Colonic mucosa (tissue), 4 donors: ENCODE data around the gene SCRT2. TPM values are rescaled to one million over a fixed set of nuclear protein-coding genes. Genes with fewer than 3 reads are reported as not detected.

Experiments
- DNase-seq: peaks from one replicate; pipeline ENCODE4 v3.0.0-alpha.2; 2020
- H3K27ac ChIP-seq: fragments of 200-600 bp; one replicate; pipeline ENCODE4 v1.8.0; 2021
- H3K27me3 ChIP-seq: fragments of 200-600 bp; one replicate; pipeline ENCODE4 v1.8.0; 2021
- H3K36me3 ChIP-seq: fragments of 200-600 bp; one replicate; pipeline ENCODE4 v1.8.0; 2021
- H3K4me1 ChIP-seq: fragments of 200-600 bp; one replicate; pipeline ENCODE4 v1.8.0; 2021; ENCODE audit warnings: mild to moderate bottlenecking
- H3K4me3 ChIP-seq: fragments of 200-600 bp; one replicate; pipeline ENCODE4 v1.8.0; 2021
- H3K9ac ChIP-seq, 2 donors: one replicate each; pipeline ENCODE4 v1.7.0; 2013; ENCODE audit warnings: control low read depth in 2 of 2, low read depth in 2 of 2, low read length in 2 of 2
- H3K9me3 ChIP-seq: fragments of 200-600 bp; one replicate; pipeline ENCODE4 v1.8.0; 2021
- CTCF ChIP-seq: fragments of 200-600 bp; IDR thresholded peaks from one replicate; pipeline ENCODE4 v1.8.0; 2022; ENCODE audit warnings: antibody characterized with exemption, mild to moderate bottlenecking
- intact Hi-C: fragments of 100-400 bp; cut with DNase I; formaldehyde crosslinking; loops from one replicate; pipeline ENCODE4 v1.14.1; 2022
- total RNA-seq, 2 donors: library from RNA; stranded (reverse); fragmentation: NEBNext Ultra II Directional in 1 of 2; extraction: Animal tissue kit (Norgen Biotek cat#: 25700) in 1 of 2; gene quantifications; one replicate each; pipeline ENCODE4 v1.2.1, GENCODE V29; 2021
- donor health status: healthy.
- donor health status: DM: no; HTN: no; CAD: no.
- donor health status: DM: no; HTN: no; CAD: no.

The SCRT2 gene
- total RNA-seq, 2 donors from 2014 or later: not detected

- H3K4me1 ChIP-seq: no peaks in the 10 kb centered on the region
- H3K27me3 ChIP-seq: no peaks in the 10 kb centered on the region
- no peak overlapping the region for H3K27ac ChIP-seq
- no peak overlapping the region for H3K4me3 ChIP-seq
- intact Hi-C loops: no loop called here
- TF ChIP-seq CTCF: no peak
- H3K36me3 ChIP-seq: no peaks in the 10 kb centered on the region
- no peak for DNase-seq
- no peak overlapping the region for H3K9ac ChIP-seq
- H3K9me3 ChIP-seq: no peaks in the 10 kb centered on the region
Observed at GRCh38 chr20:719816-720215, 44.2 kb upstream of the SCRT2 start.

- Histone ChIP-seq H3K4me3 (no peak overlapping the region), H3K9me3 (no peaks in the 10 kb centered on the region), H3K9ac (no peak overlapping the region), H3K4me1 (no peaks in the 10 kb centered on the region), H3K27me3 (no peaks in the 10 kb centered on the region), H3K36me3 (no peaks in the 10 kb centered on the region), H3K27ac (no peak overlapping the region)
- intact Hi-C loops: no loop called here
- no peak for TF ChIP-seq CTCF
- DNase-seq: no peak
Observed at GRCh38 chr20:719068-719467, 43.5 kb upstream of the SCRT2 start.

- no peaks in the 10 kb centered on the region for H3K27me3 ChIP-seq
- H3K9me3 ChIP-seq: no peaks in the 10 kb centered on the region
- H3K4me3 ChIP-seq: no peak overlapping the region
- intact Hi-C loops: no loop called here
- no peak for TF ChIP-seq CTCF
- H3K9ac ChIP-seq: no peak overlapping the region
- no peak for DNase-seq
- H3K27ac ChIP-seq: no peak overlapping the region
- no peaks in the 10 kb centered on the region for H3K4me1 ChIP-seq
- H3K36me3 ChIP-seq: no peaks in the 10 kb centered on the region
Observed at GRCh38 chr20:717832-718231, 42.2 kb upstream of the SCRT2 start.

- Histone ChIP-seq H3K9me3 (no peaks in the 10 kb centered on the region), H3K4me1 (no peaks in the 10 kb centered on the region), H3K27me3 (no peaks in the 10 kb centered on the region), H3K27ac (no peak overlapping the region), H3K36me3 (no peaks in the 10 kb centered on the region), H3K4me3 (no peak overlapping the region), H3K9ac (no peak overlapping the region)
- intact Hi-C loops: no loop called here
- TF ChIP-seq CTCF: no peak
- DNase-seq: no peak
Observed at GRCh38 chr20:717271-717670, 41.7 kb upstream of the SCRT2 start.

- H3K9ac ChIP-seq: no peak overlapping the region
- no peak for TF ChIP-seq CTCF
- H3K36me3 ChIP-seq: no peaks in the 10 kb centered on the region
- H3K4me3 ChIP-seq: no peak overlapping the region
- no peak for DNase-seq
- no peaks in the 10 kb centered on the region for H3K4me1 ChIP-seq
- intact Hi-C loops: no loop called here
- H3K27ac ChIP-seq: no peak overlapping the region
- H3K9me3 ChIP-seq: no peaks in the 10 kb centered on the region
- H3K27me3 ChIP-seq: peaks cover 19% of the 10 kb centered on the region
Observed at GRCh38 chr20:714453-714852, 38.9 kb upstream of the SCRT2 start.

GRCh38 chr20:711576-711975, 36.0 kb upstream of the SCRT2 start:
- no peak overlapping the region for H3K4me3 ChIP-seq
- no peak for TF ChIP-seq CTCF
- H3K27me3 ChIP-seq: peaks cover 22% of the 10 kb centered on the region
- H3K9me3 ChIP-seq: no peaks in the 10 kb centered on the region
- H3K36me3 ChIP-seq: no peaks in the 10 kb centered on the region
- DNase-seq: no peak
- intact Hi-C loops: no loop called here
- no peak overlapping the region for H3K27ac ChIP-seq
- no peak overlapping the region for H3K9ac ChIP-seq
- H3K4me1 ChIP-seq: no peaks in the 10 kb centered on the region
